ENCODE data around the gene EIF2D.
"Not testable (repeated sequence)": the region's sequence is repeated elsewhere in the genome, so short reads cannot be mapped to it uniquely, and the experiment has no call there.

Gene EIF2D

DNA sequence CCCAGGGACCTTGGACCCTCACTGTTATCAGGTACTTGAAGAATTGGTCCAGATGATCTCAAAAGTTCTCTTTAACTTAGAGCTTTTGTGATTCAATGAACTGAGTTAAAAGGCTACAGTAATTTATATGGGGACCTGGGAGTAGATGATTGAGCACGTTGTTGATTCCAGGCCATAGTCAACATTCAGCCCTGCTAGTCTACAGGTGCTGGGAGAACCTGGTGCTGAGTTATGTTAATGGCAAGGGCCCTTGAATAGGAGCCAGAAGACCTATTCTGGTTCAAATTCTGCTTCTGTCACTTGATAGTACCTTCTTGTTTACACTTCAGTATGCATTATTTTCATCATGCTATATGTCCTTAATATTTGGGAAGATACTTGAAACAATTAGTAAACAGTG, 34.2 kb upstream of the EIF2D start:
- no peaks in the 10 kb centered on the region for H3K9me3 Mint-ChIP-seq

DNA sequence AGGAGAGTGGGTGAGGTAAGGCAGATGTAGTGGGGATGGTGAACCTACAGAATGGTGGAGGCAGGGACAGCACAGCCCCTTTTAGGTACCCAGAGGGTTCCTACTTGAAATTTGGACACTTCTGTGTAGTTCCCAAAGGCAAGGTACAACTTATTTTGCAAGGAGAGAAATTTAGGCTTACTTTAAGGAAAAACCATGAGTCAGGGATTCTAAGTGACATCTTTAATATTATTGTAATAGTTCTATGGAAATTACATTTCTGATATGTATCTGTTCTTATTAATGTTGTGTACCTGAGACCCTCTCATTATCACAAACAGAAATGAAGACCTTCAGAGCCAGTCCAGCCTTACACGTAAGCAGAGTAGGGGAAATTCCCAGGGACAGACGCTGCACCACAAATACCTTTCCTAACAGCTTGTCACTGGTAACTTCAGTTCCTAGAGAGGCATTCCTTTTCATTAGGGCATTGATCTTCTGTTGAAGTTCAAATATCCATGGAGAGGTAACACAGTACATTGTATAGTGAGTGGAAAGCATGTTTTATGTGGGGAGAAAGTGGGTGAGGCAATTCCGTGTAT, 30.9 kb upstream of the EIF2D start:
- Mint-ChIP-seq H3K4me1 (peaks cover 8% of the 10 kb centered on the region), H3K9me3 (no peaks in the 10 kb centered on the region), H3K27me3 (no peaks in the 10 kb centered on the region), H3K4me3 (no peak overlapping the region), H3K27ac (no peak overlapping the region)
- ATAC-seq (no peak), DNase-seq (no peak)

More for the DNA sequence above, 34.2 kb upstream of the EIF2D start:
- Mint-ChIP-seq H3K27ac (no peak overlapping the region), H3K27me3 (peaks cover 8% of the 10 kb centered on the region), H3K4me3 (no peak overlapping the region), H3K4me1 (peaks cover 8% of the 10 kb centered on the region)
- ATAC-seq = no peak
- no peak for DNase-seq

DNA sequence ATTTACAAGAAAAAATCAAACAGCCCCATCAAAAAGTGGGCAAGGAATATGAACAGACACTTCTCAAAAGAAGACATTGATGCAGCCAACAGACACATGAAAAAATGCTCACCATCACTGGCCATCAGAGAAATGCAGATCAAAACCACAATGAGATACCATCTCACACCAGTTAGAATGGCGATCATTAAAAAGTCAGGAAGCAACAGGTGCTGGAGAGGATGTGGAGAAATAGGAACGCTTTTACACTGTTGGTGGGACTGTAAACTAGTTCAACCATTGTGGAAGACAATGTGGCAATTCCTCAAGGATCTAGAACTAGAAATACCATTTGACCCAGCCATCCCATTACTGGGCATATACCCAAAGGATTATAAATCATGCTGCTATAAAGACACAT, 29.8 kb upstream of the EIF2D start:
- H3K27me3 Mint-ChIP-seq, H3K9me3 Mint-ChIP-seq, H3K27ac Mint-ChIP-seq, H3K4me3 Mint-ChIP-seq, ATAC-seq, DNase-seq: not testable (repeated sequence)
- H3K4me1 Mint-ChIP-seq = peaks cover 15% of the 10 kb centered on the region

DNA sequence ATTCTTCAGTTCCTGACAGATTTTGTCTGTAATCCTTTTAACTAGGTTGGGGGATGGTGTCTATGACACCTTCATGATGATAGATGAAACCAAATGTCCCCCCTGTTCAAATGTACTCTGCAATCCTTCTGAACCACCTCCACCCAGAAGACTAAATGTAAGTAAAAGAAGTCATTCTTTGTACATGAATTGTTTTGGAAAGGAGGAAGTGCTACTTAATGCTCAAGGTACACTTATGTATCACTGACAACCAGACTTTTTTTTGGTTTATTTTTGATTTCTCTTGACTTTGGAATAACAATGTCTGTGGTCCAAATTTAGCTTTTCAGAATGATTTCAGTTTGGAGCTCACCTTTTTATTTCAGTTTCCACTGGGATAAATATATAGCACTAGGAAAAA, 25.3 kb upstream of the EIF2D start:
- Mint-ChIP-seq H3K27me3 (peaks cover 24% of the 10 kb centered on the region), H3K9me3 (no peaks in the 10 kb centered on the region), H3K4me3 (peak overlapping the region in 1 of 2 donors; percentile 85), H3K4me1 (peaks cover 34% of the 10 kb centered on the region), H3K27ac (no peak overlapping the region)
- ATAC-seq (no peak), DNase-seq (no peak)

DNA sequence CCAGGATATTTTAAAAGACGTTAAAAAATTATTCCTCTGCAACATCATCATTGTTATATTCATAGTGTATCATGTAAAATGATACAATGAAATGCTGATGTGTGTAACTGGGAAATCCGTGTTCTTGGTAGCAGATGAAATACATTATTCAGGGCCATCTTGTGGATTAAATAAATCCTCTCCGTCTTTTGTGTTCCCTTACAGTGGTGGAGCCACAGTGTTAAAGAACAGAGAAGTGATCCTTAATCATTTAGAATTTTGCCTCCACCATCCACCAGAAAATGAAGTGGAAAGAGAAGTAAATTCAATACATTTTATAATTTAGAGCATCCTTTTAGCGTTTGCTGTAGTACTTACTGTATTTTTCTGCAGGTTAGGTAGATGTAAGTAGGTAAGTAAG, 24.4 kb upstream of the EIF2D start:
- ATAC-seq = no peak
- Mint-ChIP-seq H3K4me3 (peak overlapping the region in 1 of 2 donors; percentile 85), H3K4me1 (peaks cover 34% of the 10 kb centered on the region), H3K27ac (no peak overlapping the region), H3K27me3 (peaks cover 34% of the 10 kb centered on the region), H3K9me3 (no peaks in the 10 kb centered on the region)
- no peak for DNase-seq

DNA sequence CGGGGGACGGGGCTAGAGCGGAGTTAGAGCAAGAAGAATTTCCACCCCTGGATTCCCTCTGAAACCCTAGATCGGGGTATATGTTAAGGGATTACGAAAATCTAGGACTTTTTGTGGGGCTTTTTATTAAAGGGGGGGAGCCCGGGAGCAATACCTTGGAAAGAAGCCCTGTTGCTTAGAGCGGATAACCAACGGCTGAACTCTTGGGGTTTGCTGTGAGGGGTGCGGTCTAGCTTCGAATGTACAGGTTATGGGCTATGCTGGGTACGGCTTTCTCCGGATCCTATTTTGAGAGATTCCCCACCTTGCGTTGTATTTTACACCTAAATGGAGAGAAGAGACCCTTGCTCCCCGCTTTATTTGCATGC, 23.7 kb upstream of the EIF2D start:
- DNase-seq (no peak), ATAC-seq (peak; percentile 3)
- Mint-ChIP-seq H3K4me3 (peak overlapping the region; percentile 85 to 90), H3K27ac (peak overlapping the region in 1 of 2 donors; percentile 29), H3K4me1 (peaks cover 34% of the 10 kb centered on the region), H3K27me3 (peaks cover 38% of the 10 kb centered on the region), H3K9me3 (no peaks in the 10 kb centered on the region)

DNA sequence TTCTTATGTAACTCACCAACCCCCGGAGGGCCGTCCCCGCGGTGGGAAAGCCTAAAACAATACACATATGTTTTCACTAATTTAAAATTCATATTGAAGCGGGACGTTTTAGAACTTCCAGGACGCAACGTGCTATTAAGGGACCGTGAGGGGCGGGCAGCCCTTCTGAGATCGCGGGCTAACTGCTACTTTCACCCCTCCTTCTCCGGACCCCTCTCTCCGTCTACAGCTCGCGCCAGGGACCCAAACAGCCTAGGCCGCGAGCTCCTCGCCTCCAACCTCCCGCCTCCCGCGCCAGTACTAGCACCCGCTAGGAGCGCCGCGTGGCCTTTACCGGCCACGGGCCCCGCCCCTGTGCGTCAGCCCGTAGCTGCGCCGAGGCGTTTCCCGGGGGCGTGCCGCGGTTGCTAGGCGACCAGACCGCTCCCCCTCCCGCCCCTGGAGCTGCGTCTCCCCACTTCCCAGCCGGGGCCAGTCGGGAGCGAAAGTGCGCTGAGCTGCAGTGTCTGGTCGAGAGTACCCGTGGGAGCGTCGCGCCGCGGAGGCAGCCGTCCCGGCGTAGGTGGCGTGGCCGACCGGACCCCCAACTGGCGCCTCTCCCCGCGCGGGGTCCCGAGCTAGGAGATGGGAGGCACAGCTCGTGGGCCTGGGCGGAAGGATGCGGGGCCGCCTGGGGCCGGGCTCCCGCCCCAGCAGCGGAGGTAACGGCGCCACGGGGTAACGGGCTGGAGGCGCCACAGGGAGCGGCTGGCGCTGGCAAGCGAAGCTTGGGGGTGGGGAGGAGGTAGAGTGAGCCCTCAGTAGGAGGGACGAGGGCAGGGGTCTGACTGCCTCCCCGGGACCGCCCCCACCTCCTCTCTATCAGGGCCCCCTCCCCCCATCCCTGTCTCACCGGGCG, 23.1 kb upstream of the EIF2D start, which contains the start of gene DYRK3:
Gene DYRK3, plus strand, starts transcription at position 457 of the 898 bp plus-strand sequence. Its CDS starts 168 bp downstream, at position 625.
- peak within 1 kb of the TSS; percentile 85 to 90 for H3K4me3 Mint-ChIP-seq

DNA sequence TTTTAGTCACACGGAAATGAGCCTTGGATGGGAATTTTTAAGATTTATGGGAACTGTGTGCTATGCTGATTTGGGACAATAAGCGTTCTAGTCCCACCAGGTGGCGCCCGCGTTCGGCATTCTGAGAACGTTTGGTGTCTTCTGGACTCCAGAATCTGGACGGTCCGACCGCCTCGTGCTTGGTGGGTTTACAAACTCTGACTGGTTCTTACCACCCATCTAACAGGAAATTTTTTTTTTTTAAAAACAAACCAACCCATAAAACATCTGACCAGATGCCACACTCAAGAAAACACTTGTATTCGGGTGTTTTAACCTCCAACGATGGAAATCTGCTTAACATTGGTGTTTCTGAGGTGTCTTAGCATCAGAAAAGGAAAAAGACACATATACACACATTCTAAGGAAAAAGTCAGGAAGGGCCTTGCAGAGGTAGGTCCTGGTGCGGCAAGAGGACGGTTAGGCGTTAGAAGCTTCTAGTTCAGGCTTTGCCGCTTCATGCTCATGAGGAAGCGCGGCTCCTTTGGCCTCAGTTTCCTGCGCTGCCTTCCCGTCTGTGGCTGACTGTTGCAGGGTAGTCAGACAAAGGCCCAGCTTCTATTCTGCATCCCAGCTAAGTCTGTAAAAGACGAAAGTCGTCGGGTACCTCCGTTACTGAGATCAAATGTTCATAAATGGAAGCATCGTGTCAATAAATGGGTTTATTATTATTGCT, 22.3 kb upstream of the EIF2D start:
- H3K27ac Mint-ChIP-seq = peak overlapping the region; percentile 86 to 89
- peak overlapping the region; percentile 85 to 90 for H3K4me3 Mint-ChIP-seq
- H3K27me3 Mint-ChIP-seq = peaks cover 38% of the 10 kb centered on the region
- H3K9me3 Mint-ChIP-seq = no peaks in the 10 kb centered on the region
- H3K4me1 Mint-ChIP-seq = peaks cover 34% of the 10 kb centered on the region
- peak; percentile 60 to 67 for DNase-seq
- peak; percentile 0 for ATAC-seq

More for the DNA sequence above, 23.1 kb upstream of the EIF2D start, which contains the start of gene DYRK3:
- peak within 1 kb of the TSS; percentile 86 to 89 for H3K27ac Mint-ChIP-seq
- peaks cover 38% of the 10 kb centered on the region for H3K27me3 Mint-ChIP-seq
- ATAC-seq = peak; percentile 96
- no peaks in the 10 kb centered on the region for H3K9me3 Mint-ChIP-seq
- DNase-seq = peak; percentile 89 to 94
- H3K4me1 Mint-ChIP-seq = peaks cover 34% of the 10 kb centered on the region

DNA sequence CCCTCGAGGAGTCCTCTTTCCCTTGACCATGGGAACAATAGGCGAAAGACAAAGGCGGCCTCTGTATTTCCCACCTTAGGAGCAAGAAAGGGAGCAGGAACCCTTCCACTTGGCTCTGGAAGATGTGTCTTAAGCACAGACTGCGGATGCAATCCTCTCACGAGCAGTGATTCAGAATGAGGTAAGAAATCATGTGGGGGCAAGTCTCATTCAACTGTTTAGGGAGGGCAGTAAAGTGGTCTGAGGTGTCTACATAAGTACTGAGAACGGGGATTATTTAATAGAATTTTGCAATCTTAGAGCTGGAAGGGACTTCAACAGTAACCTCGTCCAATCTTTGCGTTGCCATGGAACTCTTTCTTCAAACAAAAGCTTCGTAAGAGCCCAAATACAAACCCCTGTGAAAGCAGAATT, 21.4 kb upstream of the EIF2D start:
- no peak overlapping the region for H3K27ac Mint-ChIP-seq
- peaks cover 34% of the 10 kb centered on the region for H3K4me1 Mint-ChIP-seq
- H3K4me3 Mint-ChIP-seq = no peak overlapping the region
- no peak for DNase-seq
- ATAC-seq = no peak
- H3K9me3 Mint-ChIP-seq = no peaks in the 10 kb centered on the region
- H3K27me3 Mint-ChIP-seq = peaks cover 41% of the 10 kb centered on the region

DNA sequence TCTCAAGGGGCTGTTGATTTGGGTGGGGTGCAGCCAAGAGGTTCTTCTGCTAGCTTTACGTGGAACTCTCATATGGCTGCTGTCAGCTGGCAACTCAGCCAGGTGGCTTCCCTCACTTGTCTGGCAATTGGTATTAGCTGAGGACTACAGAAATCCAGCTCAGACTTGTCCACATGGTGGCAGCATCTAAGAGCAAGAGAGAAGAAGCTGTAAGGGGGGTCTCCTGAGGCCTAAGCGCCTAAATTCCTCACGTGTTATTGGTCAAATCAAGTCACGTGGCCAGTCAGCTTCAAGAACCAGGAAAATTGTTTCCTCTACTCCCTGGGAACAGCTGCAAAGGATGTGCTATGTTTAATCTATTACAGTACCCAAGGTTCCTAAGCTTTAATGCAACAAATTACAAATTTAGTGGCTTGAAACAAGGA, 18.8 kb upstream of the EIF2D start:
- Mint-ChIP-seq H3K9me3 (no peaks in the 10 kb centered on the region), H3K27me3 (peaks cover 35% of the 10 kb centered on the region), H3K4me3 (no peak overlapping the region), H3K4me1 (peaks cover 19% of the 10 kb centered on the region), H3K27ac (no peak overlapping the region)
- DNase-seq = peak; percentile 25 to 50
- no peak for ATAC-seq

DNA sequence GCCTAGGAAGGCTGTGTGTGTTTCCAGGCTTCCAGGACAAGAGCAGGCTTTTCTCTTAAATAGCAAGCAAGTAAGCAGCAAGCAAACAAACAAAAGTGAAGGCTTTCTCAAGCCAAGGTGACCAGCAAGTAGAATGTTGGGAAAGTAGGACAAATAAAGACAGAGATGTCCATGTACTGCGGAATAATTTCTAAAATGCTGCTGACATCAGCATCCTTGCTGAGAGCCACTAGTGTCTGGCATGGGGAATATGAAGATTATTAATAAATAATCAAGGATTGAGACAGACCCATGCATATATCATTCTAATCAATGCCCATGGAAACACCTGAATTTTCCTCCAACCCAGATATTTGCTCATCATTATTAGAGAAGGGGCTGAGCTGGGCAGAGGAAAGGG, 16.7 kb upstream of the EIF2D start:
- H3K9me3 Mint-ChIP-seq = no peaks in the 10 kb centered on the region
- H3K4me3 Mint-ChIP-seq = no peak overlapping the region
- ATAC-seq = no peak
- H3K27me3 Mint-ChIP-seq = peaks cover 36% of the 10 kb centered on the region
- H3K4me1 Mint-ChIP-seq = no peaks in the 10 kb centered on the region
- no peak for DNase-seq
- no peak overlapping the region for H3K27ac Mint-ChIP-seq

DNA sequence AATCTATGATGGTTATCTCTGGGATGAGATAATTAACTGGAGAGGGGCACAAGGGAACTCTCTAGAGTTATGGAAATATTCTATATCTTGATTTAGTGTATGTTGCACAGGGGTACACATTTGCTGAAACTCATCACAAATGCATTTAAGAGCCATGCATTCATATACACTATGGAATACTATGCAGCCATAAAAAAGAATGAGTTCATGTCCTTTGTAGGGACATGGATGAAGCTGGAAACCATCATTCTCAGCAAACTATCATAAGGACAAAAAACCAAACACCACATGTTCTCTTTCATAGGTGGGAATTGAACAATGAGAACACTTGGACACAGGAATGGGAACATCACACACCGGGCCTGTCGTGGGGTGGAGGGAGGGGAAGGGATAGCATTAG, 14.1 kb upstream of the EIF2D start:
- H3K9me3 Mint-ChIP-seq, H3K4me1 Mint-ChIP-seq, H3K27ac Mint-ChIP-seq, H3K4me3 Mint-ChIP-seq, ATAC-seq, DNase-seq: not testable (repeated sequence)
- H3K27me3 Mint-ChIP-seq = peaks cover 20% of the 10 kb centered on the region

DNA sequence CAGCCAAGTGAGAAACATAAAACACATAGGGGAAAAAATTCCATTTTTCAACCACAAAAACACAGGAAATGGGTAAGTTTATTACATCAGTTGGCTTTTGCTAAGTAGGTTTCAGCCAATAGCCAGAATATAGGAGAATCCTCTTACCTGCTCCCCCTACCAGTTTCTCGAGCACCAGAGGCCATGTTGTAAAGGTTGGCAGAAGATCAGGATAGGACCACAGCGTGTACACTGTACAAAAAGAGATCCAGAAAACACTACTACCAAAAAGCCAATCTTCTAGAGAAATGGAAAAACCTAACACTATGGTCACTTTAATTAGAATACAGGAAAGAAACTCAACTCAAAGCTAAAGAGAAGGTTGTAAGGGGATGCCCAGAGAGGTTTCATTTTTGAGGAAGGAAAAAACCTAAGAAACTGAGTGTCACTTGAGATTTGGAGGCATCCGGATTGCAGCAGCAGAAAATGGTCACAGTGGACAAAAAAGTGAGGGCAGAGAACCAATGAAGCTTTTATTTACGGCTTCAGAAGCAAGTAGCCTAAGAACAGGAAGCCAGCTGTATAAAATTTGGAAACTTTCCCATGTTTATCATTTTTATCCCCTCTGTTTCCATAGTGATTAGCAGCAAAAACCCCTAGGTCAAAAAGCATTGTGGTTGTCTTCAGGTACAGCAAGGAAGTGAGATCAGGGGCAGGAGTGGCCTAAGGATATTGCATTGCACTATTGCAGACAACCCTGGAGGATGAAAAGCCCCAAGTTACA, 2.9 kb downstream of the EIF2D start:
- Mint-ChIP-seq H3K9me3 (no peaks in the 10 kb centered on the region), H3K27ac (peak overlapping the region; percentile 84 to 98), H3K4me1 (peaks cover 60% of the 10 kb centered on the region), H3K4me3 (peak overlapping the region; percentile 25 to 95), H3K27me3 (no peaks in the 10 kb centered on the region)
- DNase-seq = peak; percentile 37 to 72
- ATAC-seq = peak; percentile 75

DNA sequence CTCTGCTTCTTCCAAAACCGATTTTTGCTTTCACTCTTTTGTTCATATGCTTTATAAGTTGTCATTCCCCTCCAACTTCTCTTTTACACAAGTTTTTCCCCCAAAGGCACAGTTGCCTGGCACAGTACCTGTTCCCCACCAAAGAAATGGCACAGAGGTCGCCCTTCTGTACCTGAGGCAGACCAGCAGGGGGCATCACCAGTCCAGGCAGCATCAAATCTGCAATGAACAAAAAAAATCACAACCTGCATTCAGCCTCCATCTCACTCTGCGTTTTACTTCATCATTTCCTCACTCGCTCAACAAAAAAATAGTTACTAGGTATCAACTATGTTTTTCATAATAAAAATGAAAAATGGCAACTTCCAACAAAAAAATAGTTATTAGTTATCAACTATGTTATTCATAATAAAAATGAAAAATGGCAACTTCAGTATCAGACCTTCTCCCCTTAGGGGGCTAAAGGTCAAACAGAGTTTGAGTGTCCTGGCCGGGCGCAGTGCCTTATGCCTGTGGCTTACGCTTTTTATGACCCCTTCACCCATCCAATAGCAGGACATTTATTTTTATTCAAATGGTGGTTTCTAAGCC, 4.1 kb downstream of the EIF2D start:
- H3K9me3 Mint-ChIP-seq = no peaks in the 10 kb centered on the region

DNA sequence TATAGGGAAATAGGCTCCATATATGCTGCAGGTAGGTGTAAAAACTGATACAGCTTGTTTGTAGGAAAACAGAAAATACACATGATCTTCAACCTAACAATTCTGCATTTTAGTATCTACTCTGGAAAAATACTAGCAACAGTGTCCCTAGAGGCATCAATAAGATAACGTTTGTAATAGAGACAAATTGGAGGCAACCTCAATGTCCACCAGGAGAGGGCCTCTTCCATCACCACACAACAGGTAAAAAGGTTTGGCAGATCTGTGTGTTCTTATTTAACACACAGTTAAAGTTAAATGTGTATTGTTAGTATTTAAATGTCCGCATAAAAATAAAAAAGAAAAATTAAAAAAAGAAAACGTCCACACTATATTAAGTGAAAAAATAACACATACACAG, 5.4 kb downstream of the EIF2D start:
- DNase-seq = no peak
- no peak for ATAC-seq
- H3K4me1 Mint-ChIP-seq = peaks cover 59% of the 10 kb centered on the region
- peak overlapping the region in 1 of 2 donors; percentile 94 for H3K27ac Mint-ChIP-seq
- peak overlapping the region in 1 of 2 donors; percentile 60 for H3K4me3 Mint-ChIP-seq
- no peaks in the 10 kb centered on the region for H3K9me3 Mint-ChIP-seq
- no peaks in the 10 kb centered on the region for H3K27me3 Mint-ChIP-seq

More for the DNA sequence above, 4.1 kb downstream of the EIF2D start:
- Mint-ChIP-seq H3K27me3 (no peaks in the 10 kb centered on the region), H3K4me3 (peak overlapping the region; percentile 25 to 95), H3K4me1 (peaks cover 60% of the 10 kb centered on the region), H3K27ac (peak overlapping the region; percentile 84 to 98)
- ATAC-seq = no peak
- peak; percentile 58 to 72 for DNase-seq
